ENCODE measurements around the gene MRPL37. TPM values are rescaled to one million over a fixed set of nuclear protein-coding genes. Genes with fewer than 3 reads are reported as not detected.

MRPL37 gene
- total RNA-seq, 1 donor from 2014 or later = 80.0 TPM

DNA sequence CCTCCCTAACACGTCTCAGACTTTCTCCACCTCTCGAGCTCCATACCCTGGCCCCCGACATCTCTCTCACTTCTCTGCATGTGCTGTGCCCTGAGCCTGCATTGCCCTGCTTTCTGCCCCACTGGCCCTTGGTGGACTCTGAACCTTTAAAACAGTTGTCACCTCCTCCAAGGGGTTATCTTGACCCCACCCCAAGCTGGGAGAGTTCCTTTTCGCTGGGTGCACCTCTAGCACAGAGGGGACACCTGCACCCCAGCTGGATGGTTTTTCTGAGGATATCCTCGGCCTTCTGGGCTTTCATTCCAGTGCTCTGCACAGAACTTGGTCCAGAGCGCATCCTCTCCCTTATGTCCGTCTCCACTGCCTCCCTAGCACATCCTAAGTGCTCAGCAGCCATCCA, 43.0 kb upstream of the MRPL37 start:
- H3K4me1 Mint-ChIP-seq (ENCODE audit: low read depth, unreplicated experiment) = peaks cover 16% of the 10 kb centered on the region
- TF ChIP-seq EZH2 (IDR thresholded peaks at IDR 0.05; ENCODE audit: insufficient read depth, low read length) = no peak
- TF ChIP-seq, protein P1, sequence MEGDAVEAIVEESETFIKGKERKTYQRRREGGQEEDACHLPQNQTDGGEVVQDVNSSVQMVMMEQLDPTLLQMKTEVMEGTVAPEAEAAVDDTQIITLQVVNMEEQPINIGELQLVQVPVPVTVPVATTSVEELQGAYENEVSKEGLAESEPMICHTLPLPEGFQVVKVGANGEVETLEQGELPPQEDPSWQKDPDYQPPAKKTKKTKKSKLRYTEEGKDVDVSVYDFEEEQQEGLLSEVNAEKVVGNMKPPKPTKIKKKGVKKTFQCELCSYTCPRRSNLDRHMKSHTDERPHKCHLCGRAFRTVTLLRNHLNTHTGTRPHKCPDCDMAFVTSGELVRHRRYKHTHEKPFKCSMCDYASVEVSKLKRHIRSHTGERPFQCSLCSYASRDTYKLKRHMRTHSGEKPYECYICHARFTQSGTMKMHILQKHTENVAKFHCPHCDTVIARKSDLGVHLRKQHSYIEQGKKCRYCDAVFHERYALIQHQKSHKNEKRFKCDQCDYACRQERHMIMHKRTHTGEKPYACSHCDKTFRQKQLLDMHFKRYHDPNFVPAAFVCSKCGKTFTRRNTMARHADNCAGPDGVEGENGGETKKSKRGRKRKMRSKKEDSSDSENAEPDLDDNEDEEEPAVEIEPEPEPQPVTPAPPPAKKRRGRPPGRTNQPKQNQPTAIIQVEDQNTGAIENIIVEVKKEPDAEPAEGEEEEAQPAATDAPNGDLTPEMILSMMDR (IDR thresholded peaks at IDR 0.05; ENCODE audit: insufficient read depth, low read depth, low read length) = no peak
- H3K36me3 Mint-ChIP-seq (ENCODE audit: low read depth, unreplicated experiment) = peaks cover 2% of the 10 kb centered on the region
- Histone ChIP-seq H3K4me3 (ENCODE audit: insufficient read depth, low read depth, low read length) (no peak overlapping the region), H3K27me3 (ENCODE audit: insufficient read depth, low read length) (no peaks in the 10 kb centered on the region), H3K36me3 (ENCODE audit: insufficient read depth, low read length) (no peaks in the 10 kb centered on the region), H4K20me1 (ENCODE audit: insufficient read depth, low read length) (no peaks in the 10 kb centered on the region), H3K27ac (ENCODE audit: low read depth, low read length) (no peak overlapping the region), H3K9ac (ENCODE audit: low read length) (no peak overlapping the region), H3K4me2 (ENCODE audit: low read length) (no peak overlapping the region), H3K4me1 (ENCODE audit: insufficient read depth, low read length) (peaks cover 5% of the 10 kb centered on the region), H2AFZ (ENCODE audit: low read depth, low read length) (no peak overlapping the region), H3K9me3 (ENCODE audit: insufficient read depth, low read depth, low read length) (no peaks in the 10 kb centered on the region), H3K79me2 (ENCODE audit: insufficient read depth, low read length) (no peaks in the 10 kb centered on the region)
- no peak overlapping the region for H3K4me3 Mint-ChIP-seq (ENCODE audit: unreplicated experiment)
- H3K27me3 Mint-ChIP-seq (ENCODE audit: low read depth, unreplicated experiment) = peaks cover 10% of the 10 kb centered on the region
- H3K9me3 Mint-ChIP-seq (ENCODE audit: unreplicated experiment) = peaks cover 3% of the 10 kb centered on the region
- no peak overlapping the region for H3K27ac Mint-ChIP-seq (ENCODE audit: unreplicated experiment)
- FAIRE-seq = no peak
- DNase-seq (ENCODE audit: low read depth) = no peak

DNA sequence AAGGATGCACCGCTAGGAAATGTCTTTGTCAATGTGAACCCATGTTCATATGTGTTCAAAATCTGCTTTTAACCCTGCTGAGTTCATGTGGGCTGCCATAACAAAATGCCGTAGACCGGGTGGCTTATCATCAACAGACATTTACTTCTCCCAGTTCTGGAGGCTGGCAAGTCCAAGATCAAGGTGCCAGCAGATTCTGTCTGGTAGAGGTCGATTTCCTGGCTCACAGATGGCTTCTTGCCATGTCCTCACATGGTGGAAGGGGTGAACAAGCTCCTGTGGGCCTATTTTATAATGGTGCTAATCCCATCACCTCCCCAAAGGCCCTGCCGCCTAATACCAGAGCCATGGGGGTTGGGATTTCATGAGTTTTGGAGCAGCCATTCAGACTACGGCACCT, 42.6 kb upstream of the MRPL37 start:
- H2AFZ ChIP-seq (ENCODE audit: low read depth, low read length) = no peak overlapping the region
- no peak overlapping the region for H3K4me3 Mint-ChIP-seq (ENCODE audit: unreplicated experiment)
- peaks cover 3% of the 10 kb centered on the region for H3K9me3 Mint-ChIP-seq (ENCODE audit: unreplicated experiment)
- peaks cover 16% of the 10 kb centered on the region for H3K4me1 Mint-ChIP-seq (ENCODE audit: low read depth, unreplicated experiment)
- H4K20me1 ChIP-seq (ENCODE audit: insufficient read depth, low read length) = no peaks in the 10 kb centered on the region
- no peak overlapping the region for H3K4me2 ChIP-seq (ENCODE audit: low read length)
- H3K9me3 ChIP-seq (ENCODE audit: insufficient read depth, low read depth, low read length) = no peaks in the 10 kb centered on the region
- H3K36me3 ChIP-seq (ENCODE audit: insufficient read depth, low read length) = no peaks in the 10 kb centered on the region
- peaks cover 2% of the 10 kb centered on the region for H3K36me3 Mint-ChIP-seq (ENCODE audit: low read depth, unreplicated experiment)
- FAIRE-seq = no peak
- no peaks in the 10 kb centered on the region for H3K79me2 ChIP-seq (ENCODE audit: insufficient read depth, low read length)
- peaks cover 5% of the 10 kb centered on the region for H3K4me1 ChIP-seq (ENCODE audit: insufficient read depth, low read length)
- no peaks in the 10 kb centered on the region for H3K27me3 ChIP-seq (ENCODE audit: insufficient read depth, low read length)
- DNase-seq (ENCODE audit: low read depth) = no peak
- no peak overlapping the region for H3K27ac ChIP-seq (ENCODE audit: low read depth, low read length)
- no peak overlapping the region for H3K27ac Mint-ChIP-seq (ENCODE audit: unreplicated experiment)
- peaks cover 10% of the 10 kb centered on the region for H3K27me3 Mint-ChIP-seq (ENCODE audit: low read depth, unreplicated experiment)
- no peak overlapping the region for H3K9ac ChIP-seq (ENCODE audit: low read length)
- H3K4me3 ChIP-seq (ENCODE audit: insufficient read depth, low read depth, low read length) = no peak overlapping the region
- TF ChIP-seq, protein P1 (IDR thresholded peaks at IDR 0.05; ENCODE audit: insufficient read depth, low read depth, low read length) = no peak
- no peak for TF ChIP-seq EZH2 (IDR thresholded peaks at IDR 0.05; ENCODE audit: insufficient read depth, low read length)

DNA sequence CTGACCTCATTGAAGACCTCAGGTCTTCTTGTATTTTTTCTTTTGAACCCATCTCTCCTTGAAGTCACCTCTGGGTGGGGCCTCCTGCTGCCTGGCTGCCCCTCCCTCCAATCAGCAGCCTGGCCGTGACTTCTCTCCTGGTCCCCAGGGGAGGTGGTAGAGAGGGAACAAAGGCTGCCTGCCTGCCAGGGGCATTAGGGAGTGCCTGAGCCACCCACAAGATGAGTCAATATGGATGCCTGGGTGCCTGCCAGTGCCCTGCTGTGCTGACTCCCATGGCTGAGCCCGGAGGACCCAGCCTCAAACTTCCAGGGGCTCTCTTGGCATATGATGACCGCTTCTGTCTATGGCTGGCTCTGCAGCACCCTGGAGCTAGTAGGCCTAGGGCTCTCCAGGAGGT, 41.9 kb upstream of the MRPL37 start:
- Mint-ChIP-seq H3K27ac (ENCODE audit: unreplicated experiment) (no peak overlapping the region), H3K4me3 (ENCODE audit: unreplicated experiment) (no peak overlapping the region), H3K27me3 (ENCODE audit: low read depth, unreplicated experiment) (peaks cover 10% of the 10 kb centered on the region), H3K4me1 (ENCODE audit: low read depth, unreplicated experiment) (peaks cover 16% of the 10 kb centered on the region), H3K36me3 (ENCODE audit: low read depth, unreplicated experiment) (peaks cover 2% of the 10 kb centered on the region), H3K9me3 (ENCODE audit: unreplicated experiment) (peaks cover 3% of the 10 kb centered on the region)
- Histone ChIP-seq H3K36me3 (ENCODE audit: insufficient read depth, low read length) (no peaks in the 10 kb centered on the region), H3K79me2 (ENCODE audit: insufficient read depth, low read length) (no peaks in the 10 kb centered on the region), H3K4me2 (ENCODE audit: low read length) (no peak overlapping the region), H3K27me3 (ENCODE audit: insufficient read depth, low read length) (no peaks in the 10 kb centered on the region), H3K4me3 (ENCODE audit: insufficient read depth, low read depth, low read length) (no peak overlapping the region), H3K4me1 (ENCODE audit: insufficient read depth, low read length) (peaks cover 5% of the 10 kb centered on the region), H3K9ac (ENCODE audit: low read length) (no peak overlapping the region), H2AFZ (ENCODE audit: low read depth, low read length) (no peak overlapping the region), H4K20me1 (ENCODE audit: insufficient read depth, low read length) (no peaks in the 10 kb centered on the region), H3K27ac (ENCODE audit: low read depth, low read length) (no peak overlapping the region), H3K9me3 (ENCODE audit: insufficient read depth, low read depth, low read length) (no peaks in the 10 kb centered on the region)
- no peak for DNase-seq (ENCODE audit: low read depth)
- no peak for FAIRE-seq
- no peak for TF ChIP-seq EZH2 (IDR thresholded peaks at IDR 0.05; ENCODE audit: insufficient read depth, low read length)
- TF ChIP-seq, protein P1 (IDR thresholded peaks at IDR 0.05; ENCODE audit: insufficient read depth, low read depth, low read length) = no peak

All from astrocyte (in vitro differentiated cells and primary cell).